ENCODE measurements around the gene SAMD1. TPM values are rescaled to one million over a fixed set of nuclear protein-coding genes. Genes with fewer than 3 reads are reported as not detected.
A peak's percentile ranks its signal among the peaks of the same experiment; 100 is the strongest.

Gene SAMD1
- polyA plus RNA-seq (ENCODE audit: insufficient read length in 4 of 4) = 10 to 100 TPM; 38.8 to 59.8 (median 42.3) TPM

DNA sequence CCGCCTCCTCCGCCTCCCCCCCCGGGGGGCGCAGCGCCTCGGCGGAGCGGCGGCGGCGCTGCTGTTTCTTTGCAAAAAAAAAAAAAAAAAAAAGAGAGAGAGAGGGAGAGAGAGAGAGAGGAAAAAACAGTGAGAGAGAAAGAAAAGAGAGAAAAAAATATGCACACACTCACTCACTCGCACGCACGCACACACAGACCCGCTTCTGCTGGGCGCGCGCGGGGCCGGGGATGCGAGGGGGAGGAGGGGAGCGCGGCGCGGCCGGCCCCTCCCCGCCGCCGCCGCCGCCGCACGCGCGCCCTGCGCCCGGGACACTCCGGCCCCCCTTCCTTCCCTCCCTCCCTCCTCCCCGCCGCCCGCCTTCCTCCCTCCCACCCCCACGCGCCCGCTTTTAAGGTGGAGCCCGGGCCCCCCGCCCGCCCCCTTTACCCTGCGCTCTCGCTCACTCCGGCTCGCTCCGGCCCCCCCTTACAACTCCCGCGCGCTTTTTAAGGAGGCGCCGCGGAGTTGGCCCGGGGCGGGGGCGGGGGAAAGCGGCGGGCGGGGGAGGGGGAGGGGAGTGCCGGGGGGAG, at the start of gene SAMD1:
TSS of gene SAMD1 (minus strand) at position 243 of the 572 bp plus-strand sequence.
- peak in 3 of 4 donors; percentile 83 to 86 (median 83) for DNase-seq (ENCODE audit: low read depth in 4 of 4, low spot score in 3 of 4)

DNA sequence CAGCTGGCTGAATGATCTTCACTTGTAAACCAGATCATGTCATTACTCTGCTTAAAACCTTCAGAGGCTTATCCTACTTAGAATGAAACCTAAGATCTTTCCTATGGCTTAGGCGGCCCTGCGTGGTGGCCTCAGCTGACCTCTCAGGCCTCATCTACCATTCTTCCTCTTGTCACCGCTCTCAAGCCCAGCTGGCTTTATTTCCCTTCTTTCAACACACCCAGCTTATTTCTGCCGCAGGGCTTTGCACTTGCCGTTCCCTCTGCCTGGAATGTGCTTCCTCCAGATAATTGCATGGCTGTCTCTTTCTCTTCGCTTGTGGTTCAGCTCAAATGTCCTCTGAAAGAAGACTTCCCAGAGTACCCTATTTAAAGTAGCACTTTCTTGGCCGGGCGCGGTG, 49.4 kb upstream of the SAMD1 start:
- DNase-seq (ENCODE audit: low read depth in 4 of 4, low spot score in 3 of 4) = no peak

DNA sequence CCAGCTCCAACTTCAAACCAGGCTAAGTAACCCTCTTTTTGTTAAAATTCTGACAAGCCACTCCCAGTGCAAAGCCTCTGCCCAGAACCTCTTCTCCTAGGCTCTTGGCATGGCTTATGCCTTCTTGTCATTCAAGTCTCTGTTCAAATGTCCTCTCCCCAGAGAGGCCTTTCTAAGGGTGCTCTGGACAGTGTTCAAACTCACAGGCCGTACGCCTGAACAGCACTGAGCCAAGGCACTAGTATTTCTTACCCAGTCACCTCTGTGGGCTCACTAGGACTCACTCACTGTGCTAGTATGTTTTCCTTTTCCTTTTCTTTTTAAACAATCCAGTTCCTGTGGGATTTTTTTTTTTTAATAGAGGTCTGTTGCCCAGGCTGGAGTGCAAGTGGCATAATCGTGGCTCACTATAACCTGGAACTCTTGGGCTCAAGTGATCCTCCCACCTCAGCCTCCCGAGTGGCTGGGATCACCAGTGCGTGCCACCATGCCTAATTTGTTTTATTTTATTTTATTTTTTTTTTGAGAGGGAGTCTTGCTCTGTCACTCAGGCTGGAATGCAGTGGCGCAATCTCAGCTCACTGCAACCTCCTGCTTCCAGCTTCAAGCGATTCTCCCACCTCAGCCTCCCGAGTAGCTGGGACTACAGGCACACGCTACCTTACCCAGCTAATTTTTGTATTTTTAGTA, 48.2 kb upstream of the SAMD1 start:
- no peak for DNase-seq (ENCODE audit: low read depth in 4 of 4, low spot score in 3 of 4)

- DNase-seq (ENCODE audit: low read depth in 4 of 4, low spot score in 3 of 4) = peak; percentile 98 to 99 (median 98)
Observed at GRCh38 chr19:14136509-14137281, 46.1 kb upstream of the SAMD1 start, which contains the start of gene ASF1B. Gene ASF1B (minus strand): TSS chr19:14136589. CDS start chr19:14136456, 133 bp downstream.

GRCh38 chr19:14135985-14136508, 45.5 kb upstream of the SAMD1 start:
- DNase-seq (ENCODE audit: low read depth in 4 of 4, low spot score in 3 of 4) = no peak

GRCh38 chr19:14135355-14135754, 44.8 kb upstream of the SAMD1 start:
- no peak for DNase-seq (ENCODE audit: low read depth in 4 of 4, low spot score in 3 of 4)

DNA sequence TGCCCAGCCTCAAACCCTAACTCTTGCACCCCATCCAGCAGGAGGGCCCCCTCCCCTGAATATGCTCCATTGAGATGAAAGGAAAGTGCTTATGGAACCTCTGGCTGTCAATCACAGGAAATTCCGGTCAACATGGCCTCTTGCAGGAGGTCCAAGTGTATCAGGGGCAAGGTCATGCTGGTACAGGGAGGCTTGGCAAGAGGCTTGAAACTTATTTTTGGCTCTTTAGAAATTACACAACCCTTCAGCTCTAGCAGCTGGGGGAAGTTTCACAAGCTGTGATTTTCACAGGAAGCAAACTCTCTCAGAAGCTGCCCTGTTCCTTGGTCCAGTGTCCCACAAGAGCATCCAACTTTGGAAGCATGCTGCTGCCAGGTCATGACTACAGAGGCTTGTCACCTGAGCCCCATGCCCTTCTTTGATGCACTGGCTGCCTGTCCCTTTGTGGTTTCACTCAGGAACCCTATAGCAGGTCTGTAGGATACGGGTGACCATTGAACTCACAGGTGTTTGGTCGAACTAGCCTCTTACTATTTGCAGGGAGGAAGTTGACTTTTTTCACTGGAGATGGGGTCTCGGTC, 37.5 kb upstream of the SAMD1 start:
- no peak for DNase-seq (ENCODE audit: low read depth in 4 of 4, low spot score in 3 of 4)

- no peak for DNase-seq (ENCODE audit: low read depth in 4 of 4, low spot score in 3 of 4)
Observed at GRCh38 chr19:14127176-14127575, 36.6 kb upstream of the SAMD1 start.

GRCh38 chr19:14122924-14123323, 32.4 kb upstream of the SAMD1 start:
- DNase-seq (ENCODE audit: low read depth in 4 of 4, low spot score in 3 of 4) = no peak

DNA sequence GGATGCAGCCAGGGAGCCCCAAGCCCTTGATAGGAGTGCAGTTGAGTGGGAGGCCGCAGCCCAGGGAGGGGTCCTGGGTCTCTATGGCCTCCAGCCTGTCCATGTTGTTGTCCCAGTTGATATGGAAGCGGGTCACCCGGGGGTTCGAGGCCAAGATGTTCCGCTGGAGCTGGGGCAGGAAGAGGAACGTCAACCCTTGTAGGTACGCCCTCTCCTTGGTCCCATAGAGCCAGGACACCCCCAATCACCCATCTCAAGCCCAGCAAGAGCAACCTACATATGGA, 29.9 kb upstream of the SAMD1 start:
- no peak for DNase-seq (ENCODE audit: low read depth in 4 of 4, low spot score in 3 of 4)

DNA sequence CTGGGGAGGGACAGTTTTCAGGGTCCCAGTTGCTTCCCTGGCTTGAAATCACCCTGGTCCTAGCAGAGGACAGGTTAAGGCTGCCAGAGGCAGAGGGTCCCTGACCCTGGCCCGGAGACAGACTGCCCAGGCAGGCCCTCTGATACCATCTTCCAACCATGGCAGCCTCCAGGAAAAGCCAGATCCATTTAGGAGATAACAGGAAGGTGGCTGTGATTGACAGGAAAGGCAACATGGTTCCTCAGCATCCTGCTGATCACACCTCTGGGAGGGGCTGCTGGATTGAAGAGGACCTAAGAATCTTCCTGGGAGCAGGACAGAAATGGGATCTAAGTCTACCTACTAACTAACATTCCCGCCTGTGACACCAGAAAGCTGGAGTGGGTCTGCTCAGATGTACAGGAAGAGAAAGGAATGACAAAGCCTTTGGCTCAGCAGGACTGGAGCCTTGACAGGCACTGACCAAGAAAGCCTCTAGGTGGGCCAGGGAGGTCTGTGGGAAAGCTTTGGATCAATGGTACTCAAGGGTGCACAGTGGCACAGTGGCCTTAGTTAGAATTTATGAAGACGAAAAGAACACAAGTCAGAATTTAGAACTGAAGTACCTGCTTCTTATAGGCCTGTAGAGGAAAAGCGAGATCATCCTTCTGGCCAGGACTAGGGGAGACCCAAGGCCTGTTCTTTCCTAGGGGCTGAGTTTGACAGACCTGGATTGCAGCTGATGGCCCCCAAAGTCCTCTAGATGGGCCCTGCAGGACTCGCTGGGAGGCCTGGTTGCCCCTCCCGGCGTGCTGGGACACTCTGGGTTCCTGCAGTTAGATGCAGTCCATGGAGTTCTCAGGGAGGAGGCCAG, 29.3 kb upstream of the SAMD1 start:
- no peak for DNase-seq (ENCODE audit: low read depth in 4 of 4, low spot score in 3 of 4)

GRCh38 chr19:14119146-14119545, 28.6 kb upstream of the SAMD1 start:
- no peak for DNase-seq (ENCODE audit: low read depth in 4 of 4, low spot score in 3 of 4)

- DNase-seq (ENCODE audit: low read depth in 4 of 4, low spot score in 3 of 4) = peak in 2 of 4 donors; percentile 36 to 56
Observed at GRCh38 chr19:14118165-14119051, 27.9 kb upstream of the SAMD1 start.

DNA sequence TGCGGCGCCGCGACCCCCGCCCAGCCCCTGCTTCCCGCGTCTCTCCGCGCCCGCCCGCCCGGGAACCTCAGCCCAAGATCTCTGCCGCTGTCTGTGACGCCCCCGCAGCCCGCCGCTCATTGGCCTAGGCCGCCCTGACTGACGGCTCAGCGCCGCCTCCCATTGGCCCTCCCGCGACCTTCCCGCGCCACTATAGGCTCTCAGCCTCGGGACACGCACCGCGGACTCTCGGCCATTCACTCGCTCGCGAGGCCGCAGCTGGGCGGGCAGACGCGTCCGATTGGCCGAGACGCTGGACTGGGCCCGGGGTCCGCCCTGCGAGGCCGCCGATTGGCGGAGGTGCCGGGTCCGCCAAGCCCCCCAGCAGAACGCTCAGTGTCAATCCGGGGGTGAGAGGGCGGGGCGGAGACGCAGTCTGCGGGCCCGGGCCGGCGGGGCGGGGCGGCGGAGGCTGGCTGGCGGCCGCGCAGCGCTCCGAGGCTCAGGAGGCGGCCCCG, 27.2 kb upstream of the SAMD1 start, which contains the start of gene PRKACA:
TSS of gene PRKACA (minus strand) at position 95 of the 497 bp plus-strand sequence. CDS start 215 bp downstream, outside the sequence.
- peak; percentile 96 to 98 (median 97) for DNase-seq (ENCODE audit: low read depth in 4 of 4, low spot score in 3 of 4)

- no peak for DNase-seq (ENCODE audit: low read depth in 4 of 4, low spot score in 3 of 4)
Observed at GRCh38 chr19:14116918-14117578, 26.5 kb upstream of the SAMD1 start.

DNA sequence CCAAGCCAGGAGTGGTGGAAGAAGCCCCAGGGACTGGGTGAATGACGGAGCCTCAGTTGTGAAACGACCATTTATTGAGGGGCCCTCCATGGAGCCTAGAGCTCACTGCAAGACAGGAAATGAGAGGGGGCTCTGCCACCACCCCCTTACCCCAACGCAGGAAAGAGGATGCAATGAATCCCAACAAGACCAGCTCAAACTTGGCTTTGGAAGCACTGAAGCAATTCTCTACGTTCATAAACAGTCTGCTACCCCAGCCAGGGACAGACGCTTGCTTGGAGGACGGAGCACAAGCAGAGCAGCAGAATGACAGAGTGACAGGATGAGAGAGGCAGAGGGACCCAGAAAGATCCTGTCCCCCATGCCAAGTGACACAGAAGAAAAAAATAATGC, 26.0 kb upstream of the SAMD1 start:
- no peak for DNase-seq (ENCODE audit: low read depth in 4 of 4, low spot score in 3 of 4)

DNA sequence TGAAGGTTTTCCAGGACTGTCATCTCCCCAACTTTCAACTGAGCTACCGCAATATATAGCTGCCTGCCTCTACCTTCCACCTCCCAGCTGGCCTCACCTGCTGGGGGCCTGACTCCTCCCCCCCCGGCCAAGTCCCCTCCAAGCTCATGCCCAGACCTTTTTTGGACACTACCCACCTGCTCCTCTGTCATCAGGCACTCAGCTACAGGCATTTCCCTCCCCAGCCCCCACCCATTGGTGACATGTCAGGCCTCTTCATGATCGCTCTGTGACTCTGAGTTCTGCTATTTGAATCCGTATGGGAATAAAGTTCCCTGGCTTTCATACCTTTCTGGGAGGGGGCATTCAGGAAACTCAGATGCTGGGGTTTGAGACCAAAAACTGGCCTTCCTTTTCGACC, 25.2 kb upstream of the SAMD1 start:
- no peak for DNase-seq (ENCODE audit: low read depth in 4 of 4, low spot score in 3 of 4)

DNA sequence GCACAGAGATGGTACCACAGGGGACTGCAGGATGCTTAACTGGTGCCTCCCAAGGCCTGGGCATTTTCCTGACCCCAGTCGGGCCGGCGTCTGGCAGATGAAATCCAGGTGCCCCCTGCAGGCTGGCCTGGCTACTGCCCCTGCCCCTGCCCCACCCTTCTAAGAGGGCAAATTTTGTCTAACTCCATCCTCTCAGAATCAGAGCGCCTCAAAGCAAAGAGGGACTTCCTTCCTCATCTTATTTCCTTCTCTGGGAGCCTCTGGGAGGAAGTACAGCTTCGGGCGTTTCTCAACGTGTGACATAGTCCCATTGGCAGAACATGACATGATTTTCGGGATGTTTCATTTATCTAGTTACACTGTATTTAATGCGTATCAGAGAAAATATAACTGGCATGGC, 24.3 kb upstream of the SAMD1 start:
- no peak for DNase-seq (ENCODE audit: low read depth in 4 of 4, low spot score in 3 of 4)
